Keratinocyte (primary cell): ENCODE measurements around the gene SDK1. TPM values are rescaled to one million over a fixed set of nuclear protein-coding genes. Genes with fewer than 3 reads are reported as not detected.

Source experiments
- DNase-seq: peaks from one replicate; pipeline ENCODE4 v3.0.0-alpha.2; 2011; ENCODE audit warnings: low read depth, missing footprints, low spot score
- FAIRE-seq: peaks from 2 replicates; lab custom pipeline; 2011; peaks lifted over from hg19 to GRCh38; lab: Jason Lieb, UNC
- H2AFZ ChIP-seq: 2 replicates; pipeline ENCODE4 v1.6.0; 2012; ENCODE audit warnings: low read length, control low read depth, inconsistent platforms; ENCODE audit not compliant: control insufficient read depth
- H3K27ac ChIP-seq: 2 replicates; pipeline ENCODE4 v1.5.1; 2011; ENCODE audit warnings: low read length; ENCODE audit not compliant: control insufficient read depth, insufficient read depth
- H3K27me3 ChIP-seq: 3 replicates; pipeline ENCODE4 v1.6.0; 2011; ENCODE audit warnings: low read length; ENCODE audit not compliant: control insufficient read depth, insufficient read depth; ENCODE audit errors: extremely low read depth
- H3K36me3 ChIP-seq, 2 experiments: 2 replicates in 1 of 2; 3 replicates in 1 of 2; pipeline ENCODE4 v1.5.1; 2011; ENCODE audit warnings: low read length in 2 of 2, mild to moderate bottlenecking in 1 of 2; ENCODE audit not compliant: control insufficient read depth in 2 of 2, insufficient read depth in 2 of 2; ENCODE audit errors: extremely low read depth in 1 of 2
- H3K4me1 ChIP-seq: 3 replicates; pipeline ENCODE4 v1.5.1; 2011; ENCODE audit warnings: low read length; ENCODE audit not compliant: control insufficient read depth, insufficient read depth; ENCODE audit errors: extremely low read depth
- H3K4me2 ChIP-seq: 3 replicates; pipeline ENCODE4 v1.6.0; 2011; ENCODE audit warnings: low read depth, low read length; ENCODE audit not compliant: control insufficient read depth, insufficient read depth; ENCODE audit errors: extremely low read depth
- H3K4me3 ChIP-seq, 3 experiments: fragments of 200-600 bp in 1 of 3; sonication (generic) in 1 of 3; 2 replicates in 2 of 3; 3 replicates in 1 of 3; pipeline ENCODE4 v1.5.1; 2011 to 2016; ENCODE audit warnings: low read length in 3 of 3, mild to moderate bottlenecking in 3 of 3, control low read depth in 2 of 3, inconsistent platforms in 1 of 3, low read depth in 1 of 3, mixed read lengths in 1 of 3, mixed run types in 1 of 3, moderate library complexity in 1 of 3; ENCODE audit not compliant: control insufficient read depth in 2 of 3, insufficient read depth in 2 of 3; ENCODE audit errors: extremely low read depth in 1 of 3
- H3K79me2 ChIP-seq: 2 replicates; pipeline ENCODE4 v1.6.0; 2012; ENCODE audit warnings: low read length; ENCODE audit not compliant: control insufficient read depth, insufficient read depth
- H3K9ac ChIP-seq: 3 replicates; pipeline ENCODE4 v1.6.0; 2011; ENCODE audit warnings: low read length; ENCODE audit not compliant: control insufficient read depth, insufficient read depth; ENCODE audit errors: extremely low read depth
- H3K9me1 ChIP-seq: 3 replicates; pipeline ENCODE4 v1.6.0; 2011; ENCODE audit warnings: low read length; ENCODE audit not compliant: control insufficient read depth, insufficient read depth; ENCODE audit errors: extremely low read depth
- H3K9me3 ChIP-seq: 2 replicates; pipeline ENCODE4 v1.5.1; 2012; ENCODE audit warnings: low read depth, low read length; ENCODE audit not compliant: control insufficient read depth
- H4K20me1 ChIP-seq: 3 replicates; pipeline ENCODE4 v1.6.0; 2011; ENCODE audit warnings: low read length; ENCODE audit not compliant: control insufficient read depth, insufficient read depth; ENCODE audit errors: extremely low read depth
- EZH2 ChIP-seq: IDR thresholded peaks from one replicate; pipeline ENCODE4 v1.6.1; 2012; ENCODE audit warnings: inconsistent platforms, mild to moderate bottlenecking, low read length, moderate library complexity
- dilution Hi-C: fragments of 300-500 bp; cut with MboI; formaldehyde crosslinking; loops from one replicate; pipeline ENCODE4 v1.7.0; 2020; ENCODE audit warnings: low sequenced_read_pairs; ENCODE audit not compliant: extremely low pct_ligation_motif_present
- polyA plus RNA-seq, 5 experiments: library from polyadenylated mRNA; depleted of rRNA in 3 of 5; stranded (reverse) in 3 of 5; stranded (forward) in 1 of 5; unstranded in 1 of 5; fragments of >200 nt; gene quantifications; 1 replicate in 1 of 5; 2 replicates in 3 of 5; 3 replicates in 1 of 5; pipeline versions ENCODE4 v1.2.1 to v1.2.3, GENCODE V29; 2011 to 2012; ENCODE audit warnings: missing spikeins in 2 of 5, low read depth in 1 of 5, low replicate concordance in 1 of 5
- TF ChIP-seq, protein P1 (sequence below), 3 experiments: IDR thresholded peaks in 1 of 3; conservative IDR thresholded peaks in 1 of 3; optimal IDR thresholded peaks in 1 of 3; 2 replicates in 2 of 3; 3 replicates in 1 of 3; pipeline versions ENCODE3 to v1.5.1; 2011; ENCODE audit warnings: low read length in 3 of 3, mild to moderate bottlenecking in 3 of 3, moderate library complexity in 2 of 3, control low read depth in 1 of 3, inconsistent platforms in 1 of 3; ENCODE audit not compliant: insufficient read depth in 2 of 3; ENCODE audit errors: extremely low read depth in 1 of 3

SDK1 gene
- polyA plus RNA-seq, 1 donor (not counting 4 experiments of a cell fraction or from before 2014, with no cell fraction given) = 0.66 TPM

DNA sequence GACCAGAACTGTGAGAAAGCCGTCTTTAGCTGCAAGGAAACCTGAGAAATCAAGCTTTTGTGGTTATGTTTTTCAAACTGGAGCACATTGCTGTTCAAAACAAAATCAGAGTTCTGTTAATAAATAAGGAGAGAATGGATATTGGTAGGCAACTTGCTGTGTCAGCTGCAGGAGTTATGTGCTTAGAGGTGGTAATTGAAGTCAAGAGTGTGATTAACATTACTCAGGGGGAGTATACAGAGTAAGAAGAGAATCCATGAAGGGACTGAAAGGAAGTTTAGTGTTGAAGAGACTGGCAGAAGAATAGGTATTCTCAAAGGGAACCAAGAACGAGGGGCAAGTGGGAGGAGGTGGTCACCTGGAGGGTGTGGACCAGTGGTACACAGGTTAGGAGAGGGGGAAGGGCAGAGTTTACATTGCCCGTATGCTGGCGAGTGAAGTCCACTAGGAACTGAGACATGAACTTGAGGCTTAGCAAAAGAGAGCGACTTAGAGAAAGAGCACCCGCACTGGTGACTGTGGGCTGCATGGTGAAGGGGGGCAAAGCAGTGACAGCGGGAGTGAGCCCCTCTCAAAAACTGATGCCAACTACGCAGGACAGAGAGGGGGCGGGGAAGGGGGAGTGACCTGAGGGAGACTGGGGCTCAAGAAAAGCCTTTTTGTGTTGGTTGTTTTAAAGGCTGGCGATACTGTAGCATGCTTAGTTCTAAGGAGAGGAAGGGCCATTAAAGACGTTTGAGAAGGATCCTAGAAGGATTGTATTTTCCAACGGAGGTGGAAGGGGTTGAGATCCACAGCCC lies 80.0 kb downstream of the SDK1 start:
- H3K27me3 ChIP-seq = peaks cover 3% of the 10 kb centered on the region

DNA sequence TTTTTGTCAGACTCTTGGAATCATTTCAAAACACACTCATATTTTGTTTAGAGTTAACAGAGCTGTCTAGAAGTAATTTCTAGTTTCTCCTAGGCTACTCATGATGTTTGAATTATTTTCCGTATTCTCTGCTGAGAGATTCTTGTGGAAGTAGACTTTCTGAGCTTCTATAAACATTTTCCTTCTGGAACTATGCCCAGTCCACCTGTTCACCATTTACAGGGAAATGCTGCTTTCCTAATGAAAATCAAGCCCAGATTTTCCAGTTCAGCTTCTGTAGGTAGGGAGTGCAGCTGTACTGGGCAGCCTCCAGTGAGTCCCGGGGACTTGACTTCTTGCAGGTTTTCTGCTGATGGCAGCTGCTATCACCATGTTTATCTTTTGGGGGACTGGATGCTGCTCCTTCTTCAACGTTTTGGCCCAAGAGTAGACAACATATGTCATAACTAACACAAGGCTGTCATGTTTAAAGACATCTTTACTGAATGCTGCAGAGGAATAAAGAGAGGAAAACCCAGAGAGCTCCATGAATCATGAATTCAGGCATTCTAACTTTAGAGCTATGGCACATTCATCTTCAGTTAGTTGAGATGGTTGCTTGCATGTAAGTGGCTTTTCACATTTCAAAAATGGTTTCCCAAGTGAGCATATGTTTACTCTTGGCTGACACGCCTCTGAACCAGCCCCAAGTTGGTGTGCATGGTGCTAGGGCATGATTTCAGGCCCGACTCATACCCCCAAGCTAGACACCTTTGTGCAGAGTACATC lies 85.6 kb downstream of the SDK1 start:
- dilution Hi-C loops = no loop called here
- FAIRE-seq = no peak
- Histone ChIP-seq H3K4me2 (no peak overlapping the region), H3K4me1 (no peaks in the 10 kb centered on the region), H3K36me3 (no peaks in the 10 kb centered on the region), H4K20me1 (no peaks in the 10 kb centered on the region), H3K79me2 (no peaks in the 10 kb centered on the region), H3K27me3 (no peaks in the 10 kb centered on the region), H3K9me1 (no peaks in the 10 kb centered on the region), H3K27ac (no peak overlapping the region), H3K9me3 (no peaks in the 10 kb centered on the region), H3K4me3 (no peak overlapping the region), H3K9ac (no peak overlapping the region), H2AFZ (no peak overlapping the region)
- TF ChIP-seq EZH2 = no peak
- TF ChIP-seq, protein P1, sequence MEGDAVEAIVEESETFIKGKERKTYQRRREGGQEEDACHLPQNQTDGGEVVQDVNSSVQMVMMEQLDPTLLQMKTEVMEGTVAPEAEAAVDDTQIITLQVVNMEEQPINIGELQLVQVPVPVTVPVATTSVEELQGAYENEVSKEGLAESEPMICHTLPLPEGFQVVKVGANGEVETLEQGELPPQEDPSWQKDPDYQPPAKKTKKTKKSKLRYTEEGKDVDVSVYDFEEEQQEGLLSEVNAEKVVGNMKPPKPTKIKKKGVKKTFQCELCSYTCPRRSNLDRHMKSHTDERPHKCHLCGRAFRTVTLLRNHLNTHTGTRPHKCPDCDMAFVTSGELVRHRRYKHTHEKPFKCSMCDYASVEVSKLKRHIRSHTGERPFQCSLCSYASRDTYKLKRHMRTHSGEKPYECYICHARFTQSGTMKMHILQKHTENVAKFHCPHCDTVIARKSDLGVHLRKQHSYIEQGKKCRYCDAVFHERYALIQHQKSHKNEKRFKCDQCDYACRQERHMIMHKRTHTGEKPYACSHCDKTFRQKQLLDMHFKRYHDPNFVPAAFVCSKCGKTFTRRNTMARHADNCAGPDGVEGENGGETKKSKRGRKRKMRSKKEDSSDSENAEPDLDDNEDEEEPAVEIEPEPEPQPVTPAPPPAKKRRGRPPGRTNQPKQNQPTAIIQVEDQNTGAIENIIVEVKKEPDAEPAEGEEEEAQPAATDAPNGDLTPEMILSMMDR (optimal IDR thresholded peaks at IDR 0.05 in 1 of 3, IDR thresholded peaks at IDR 0.05 in 1 of 3, conservative IDR thresholded peaks at IDR 0.05 in 1 of 3; ENCODE audit: extremely low read depth in 1 of 3, insufficient read depth in 2 of 3, low read length in 3 of 3) = no peak
- no peak for DNase-seq

More for the DNA sequence above, 80.0 kb downstream of the SDK1 start:
- Histone ChIP-seq H3K27ac (no peak overlapping the region), H3K79me2 (no peaks in the 10 kb centered on the region), H3K4me2 (no peak overlapping the region), H3K9ac (no peak overlapping the region), H3K4me1 (no peaks in the 10 kb centered on the region), H3K9me3 (no peaks in the 10 kb centered on the region), H3K36me3 (no peaks in the 10 kb centered on the region), H4K20me1 (no peaks in the 10 kb centered on the region), H3K4me3 (no peak overlapping the region), H3K9me1 (no peaks in the 10 kb centered on the region), H2AFZ (no peak overlapping the region)
- FAIRE-seq = no peak
- no peak for DNase-seq
- no peak for TF ChIP-seq EZH2
- TF ChIP-seq, protein P1 (optimal IDR thresholded peaks at IDR 0.05 in 1 of 3, IDR thresholded peaks at IDR 0.05 in 1 of 3, conservative IDR thresholded peaks at IDR 0.05 in 1 of 3; ENCODE audit: extremely low read depth in 1 of 3, insufficient read depth in 2 of 3, low read length in 3 of 3) = no peak
- dilution Hi-C loops = no loop called here
